GM12873 (cell line): ENCODE measurements around the gene FASLG.

Source experiments
- TF ChIP-seq, protein P1 (sequence below): IDR thresholded peaks from 2 replicates; pipeline ENCODE4 v1.5.1; 2012; ENCODE audit warnings: low read depth, mild to moderate bottlenecking, moderate library complexity, low read length, control low read depth; ENCODE audit not compliant: insufficient read depth; ENCODE audit errors: missing control alignments

FASLG gene

DNA sequence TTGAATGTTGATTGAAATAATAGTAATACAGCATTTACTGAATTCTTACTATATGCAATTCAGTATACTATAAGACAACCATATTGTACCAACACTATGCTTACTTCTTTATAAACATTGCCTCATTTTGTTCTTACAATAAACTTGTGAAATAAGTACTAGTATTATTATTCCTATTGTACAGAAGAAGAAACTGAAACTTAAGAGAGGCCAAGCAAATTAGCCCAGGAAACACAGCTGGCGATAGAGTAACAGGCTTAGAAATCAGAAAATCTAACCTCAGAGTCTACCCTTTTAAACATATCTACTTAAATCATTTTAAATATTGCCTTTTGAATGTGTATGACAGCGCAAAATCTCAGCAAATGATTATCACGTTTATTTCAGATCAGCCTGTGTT, 41.7 kb downstream of the FASLG start:
- TF ChIP-seq, protein P1, sequence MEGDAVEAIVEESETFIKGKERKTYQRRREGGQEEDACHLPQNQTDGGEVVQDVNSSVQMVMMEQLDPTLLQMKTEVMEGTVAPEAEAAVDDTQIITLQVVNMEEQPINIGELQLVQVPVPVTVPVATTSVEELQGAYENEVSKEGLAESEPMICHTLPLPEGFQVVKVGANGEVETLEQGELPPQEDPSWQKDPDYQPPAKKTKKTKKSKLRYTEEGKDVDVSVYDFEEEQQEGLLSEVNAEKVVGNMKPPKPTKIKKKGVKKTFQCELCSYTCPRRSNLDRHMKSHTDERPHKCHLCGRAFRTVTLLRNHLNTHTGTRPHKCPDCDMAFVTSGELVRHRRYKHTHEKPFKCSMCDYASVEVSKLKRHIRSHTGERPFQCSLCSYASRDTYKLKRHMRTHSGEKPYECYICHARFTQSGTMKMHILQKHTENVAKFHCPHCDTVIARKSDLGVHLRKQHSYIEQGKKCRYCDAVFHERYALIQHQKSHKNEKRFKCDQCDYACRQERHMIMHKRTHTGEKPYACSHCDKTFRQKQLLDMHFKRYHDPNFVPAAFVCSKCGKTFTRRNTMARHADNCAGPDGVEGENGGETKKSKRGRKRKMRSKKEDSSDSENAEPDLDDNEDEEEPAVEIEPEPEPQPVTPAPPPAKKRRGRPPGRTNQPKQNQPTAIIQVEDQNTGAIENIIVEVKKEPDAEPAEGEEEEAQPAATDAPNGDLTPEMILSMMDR, result no peak

DNA sequence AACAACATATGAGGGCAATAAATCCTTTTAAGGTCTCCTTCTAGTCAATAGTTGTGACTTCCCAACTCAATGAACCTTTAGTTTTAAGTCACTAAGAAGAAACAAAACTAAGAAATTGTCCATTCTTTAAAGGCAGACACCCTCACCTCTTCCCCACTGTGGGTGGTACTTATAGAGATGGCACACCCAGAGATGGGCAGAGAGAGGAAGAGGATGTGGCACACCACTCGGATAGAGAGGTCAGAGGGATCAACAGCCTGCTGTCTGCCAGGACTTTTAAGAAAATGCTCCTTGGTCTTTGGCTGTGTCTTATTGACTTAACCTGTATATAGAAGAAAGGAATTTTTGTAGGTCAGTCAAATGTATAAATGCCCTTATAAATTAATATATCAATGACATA, 45.1 kb downstream of the FASLG start:
- TF ChIP-seq, protein P1, result no peak

DNA sequence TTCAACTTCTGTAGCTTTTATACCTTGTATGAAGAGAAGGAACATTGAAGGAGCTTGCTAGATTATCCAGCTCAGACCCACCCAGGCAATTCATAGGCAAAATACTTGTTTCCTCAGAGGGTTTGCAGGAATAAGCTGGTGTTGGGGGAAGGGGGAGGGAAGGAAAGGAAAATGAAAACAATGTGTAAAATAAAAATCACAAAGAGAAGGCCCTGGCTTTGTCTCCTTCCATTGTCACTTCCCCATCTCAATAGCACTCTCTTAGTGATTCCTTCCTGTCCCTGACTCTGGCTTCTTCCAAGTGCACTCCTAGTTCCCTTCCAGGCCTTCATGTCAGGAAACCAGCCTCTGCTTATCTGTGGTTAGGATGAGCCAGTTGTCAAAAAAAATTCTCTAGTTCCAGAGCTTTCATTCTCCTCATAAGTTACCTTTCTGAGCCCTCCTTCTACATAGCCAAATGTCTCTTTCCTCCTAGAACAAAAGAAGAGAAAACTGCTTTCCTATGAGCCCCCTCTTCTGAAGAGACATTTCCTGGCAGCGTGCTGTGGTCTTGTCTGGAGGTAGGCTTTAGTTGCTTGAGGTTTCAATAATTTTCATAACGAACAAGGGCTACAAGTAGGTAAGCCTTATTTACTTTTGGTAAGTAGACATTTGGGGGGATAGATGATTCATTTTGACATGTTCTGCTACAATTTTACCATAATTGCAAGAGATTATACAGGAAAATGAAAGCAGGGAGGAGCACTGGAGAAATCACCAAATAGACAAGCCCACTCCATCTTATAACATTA, 45.7 kb downstream of the FASLG start:
- TF ChIP-seq, protein P1, result no peak

DNA sequence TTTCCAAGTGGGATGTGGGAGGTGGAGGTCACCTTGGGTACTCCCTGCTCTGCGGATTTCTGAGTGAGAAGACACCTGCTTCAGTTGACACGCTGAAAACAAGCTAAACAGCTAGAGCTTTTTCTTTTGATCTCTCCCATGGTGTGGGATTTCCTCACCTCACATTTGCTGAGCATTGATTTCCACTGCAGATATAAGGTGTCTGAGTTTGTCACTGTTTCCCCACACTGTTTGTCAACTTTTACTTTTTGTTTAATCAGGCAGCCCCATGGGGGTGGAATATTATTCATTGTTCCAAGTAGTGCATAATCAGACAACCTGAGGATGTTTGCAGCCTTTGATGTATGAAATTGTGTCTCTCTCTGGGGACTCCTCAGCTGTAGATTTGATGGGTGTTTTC, 49.5 kb downstream of the FASLG start:
- TF ChIP-seq, protein P1, result no peak

DNA sequence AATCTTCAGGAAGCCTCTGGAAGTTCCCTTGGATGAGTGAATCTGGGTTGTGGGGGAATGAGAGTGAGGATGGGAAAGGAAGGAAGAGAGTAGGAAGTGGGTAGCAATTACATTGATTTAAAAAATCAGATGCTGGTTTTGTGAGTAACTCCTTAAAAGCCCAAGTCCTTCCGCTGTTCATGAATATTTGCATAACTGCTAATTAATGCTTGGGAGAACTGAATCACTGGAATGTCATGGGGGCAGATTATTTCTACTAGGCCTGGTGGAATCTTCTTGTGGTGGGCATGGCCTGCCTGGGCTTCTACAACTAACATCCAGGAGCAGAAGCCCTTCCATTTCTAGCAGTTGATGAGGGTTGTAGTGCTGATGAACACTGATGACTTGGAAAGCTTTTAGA, 52.7 kb downstream of the FASLG start:
- TF ChIP-seq, protein P1, result no peak

DNA sequence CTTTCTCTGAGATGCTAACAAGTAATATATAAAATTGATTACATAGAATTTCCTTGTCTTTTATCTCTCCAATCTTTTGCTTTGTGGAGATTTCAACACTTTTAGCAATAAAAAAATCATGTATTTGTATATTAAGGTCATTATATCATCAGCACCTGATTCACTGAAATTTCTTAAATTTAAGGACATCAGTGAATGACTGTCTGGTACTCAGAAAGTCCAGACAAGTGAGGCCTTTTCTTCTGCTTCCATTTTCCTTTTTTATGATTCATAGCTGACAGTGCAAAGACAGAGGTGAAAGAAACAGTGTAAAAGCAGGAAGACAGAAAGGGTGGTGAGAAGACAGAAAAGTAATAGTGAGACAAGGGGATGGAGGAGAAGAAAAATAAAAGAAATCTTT, 54.6 kb downstream of the FASLG start:
- TF ChIP-seq, protein P1, result no peak
